Measurements from ENCODE around the gene PER1. TPM values are rescaled to one million over a fixed set of nuclear protein-coding genes. Genes with fewer than 3 reads are reported as not detected.

PER1 gene, protein sequence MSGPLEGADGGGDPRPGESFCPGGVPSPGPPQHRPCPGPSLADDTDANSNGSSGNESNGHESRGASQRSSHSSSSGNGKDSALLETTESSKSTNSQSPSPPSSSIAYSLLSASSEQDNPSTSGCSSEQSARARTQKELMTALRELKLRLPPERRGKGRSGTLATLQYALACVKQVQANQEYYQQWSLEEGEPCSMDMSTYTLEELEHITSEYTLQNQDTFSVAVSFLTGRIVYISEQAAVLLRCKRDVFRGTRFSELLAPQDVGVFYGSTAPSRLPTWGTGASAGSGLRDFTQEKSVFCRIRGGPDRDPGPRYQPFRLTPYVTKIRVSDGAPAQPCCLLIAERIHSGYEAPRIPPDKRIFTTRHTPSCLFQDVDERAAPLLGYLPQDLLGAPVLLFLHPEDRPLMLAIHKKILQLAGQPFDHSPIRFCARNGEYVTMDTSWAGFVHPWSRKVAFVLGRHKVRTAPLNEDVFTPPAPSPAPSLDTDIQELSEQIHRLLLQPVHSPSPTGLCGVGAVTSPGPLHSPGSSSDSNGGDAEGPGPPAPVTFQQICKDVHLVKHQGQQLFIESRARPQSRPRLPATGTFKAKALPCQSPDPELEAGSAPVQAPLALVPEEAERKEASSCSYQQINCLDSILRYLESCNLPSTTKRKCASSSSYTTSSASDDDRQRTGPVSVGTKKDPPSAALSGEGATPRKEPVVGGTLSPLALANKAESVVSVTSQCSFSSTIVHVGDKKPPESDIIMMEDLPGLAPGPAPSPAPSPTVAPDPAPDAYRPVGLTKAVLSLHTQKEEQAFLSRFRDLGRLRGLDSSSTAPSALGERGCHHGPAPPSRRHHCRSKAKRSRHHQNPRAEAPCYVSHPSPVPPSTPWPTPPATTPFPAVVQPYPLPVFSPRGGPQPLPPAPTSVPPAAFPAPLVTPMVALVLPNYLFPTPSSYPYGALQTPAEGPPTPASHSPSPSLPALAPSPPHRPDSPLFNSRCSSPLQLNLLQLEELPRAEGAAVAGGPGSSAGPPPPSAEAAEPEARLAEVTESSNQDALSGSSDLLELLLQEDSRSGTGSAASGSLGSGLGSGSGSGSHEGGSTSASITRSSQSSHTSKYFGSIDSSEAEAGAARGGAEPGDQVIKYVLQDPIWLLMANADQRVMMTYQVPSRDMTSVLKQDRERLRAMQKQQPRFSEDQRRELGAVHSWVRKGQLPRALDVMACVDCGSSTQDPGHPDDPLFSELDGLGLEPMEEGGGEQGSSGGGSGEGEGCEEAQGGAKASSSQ (N-terminal part only)
- 10 to 100 TPM; 19.7 to 43.6 TPM for total RNA-seq

GRCh38 chr17:8152112-8152775 lies at the start of gene PER1:
TSS of gene PER1 (minus strand) at chr17:8152404. CDS start at chr17:8150706, 1,698 bp downstream.
- Histone ChIP-seq H3K4me3 (peak within 1 kb of the TSS; percentile 55), H3K27ac (peak within 1 kb of the TSS; percentile 93), H3K36me3 (peaks cover 18% of the 10 kb centered on the region), H3K27me3 (no peaks in the 10 kb centered on the region), H3K4me1 (peaks cover 21% of the 10 kb centered on the region), H3K9me3 (no peaks in the 10 kb centered on the region), H3K9ac (ENCODE audit: low read depth in 2 of 2, low read length in 2 of 2) (peak within 1 kb of the TSS; percentile 93 to 100)
- intact Hi-C loops (cut with DNase I) = no loop called here
- peak; percentile 97 for DNase-seq
- TF ChIP-seq CTCF (IDR thresholded peaks at IDR 0.05) = no peak

- intact Hi-C loops (cut with DNase I) = no loop called here
- Histone ChIP-seq H3K36me3 (no peaks in the 10 kb centered on the region), H3K9ac (ENCODE audit: low read depth in 2 of 2, low read length in 2 of 2) (peak overlapping the region in 1 of 2 donors; percentile 67), H3K27ac (peak overlapping the region; percentile 84), H3K4me1 (no peaks in the 10 kb centered on the region), H3K4me3 (peak overlapping the region; percentile 12), H3K27me3 (no peaks in the 10 kb centered on the region), H3K9me3 (no peaks in the 10 kb centered on the region)
- peak; percentile 90 for DNase-seq
- TF ChIP-seq CTCF (IDR thresholded peaks at IDR 0.05) = no peak
Observed at GRCh38 chr17:8192070-8192815, 40.0 kb upstream of the PER1 start.

DNA sequence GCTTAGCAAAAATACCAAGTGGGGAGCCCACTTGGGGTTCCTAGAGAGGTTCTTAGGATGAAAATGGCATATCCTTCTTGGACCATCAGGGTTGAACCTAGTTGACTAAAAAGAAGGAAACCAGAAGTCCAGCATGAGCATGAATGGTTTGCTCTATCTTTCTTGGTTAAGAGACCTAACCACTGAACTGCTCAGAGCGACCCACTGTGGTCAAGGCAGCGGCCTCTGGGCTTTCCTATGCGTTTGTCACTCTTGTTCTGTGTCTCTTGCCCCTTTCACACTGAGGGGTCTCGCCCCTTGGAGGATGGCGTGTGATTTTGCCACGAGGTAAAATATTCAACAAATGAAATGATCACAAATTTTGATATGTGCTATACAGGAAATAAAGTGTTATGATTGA lies 38.3 kb upstream of the PER1 start:
- H3K9me3 ChIP-seq = no peaks in the 10 kb centered on the region
- TF ChIP-seq CTCF (IDR thresholded peaks at IDR 0.05) = no peak
- H3K9ac ChIP-seq (ENCODE audit: low read depth in 2 of 2, low read length in 2 of 2) = peak overlapping the region in 1 of 2 donors; percentile 94
- no peaks in the 10 kb centered on the region for H3K4me1 ChIP-seq
- H3K27me3 ChIP-seq = no peaks in the 10 kb centered on the region
- H3K36me3 ChIP-seq = no peaks in the 10 kb centered on the region
- H3K4me3 ChIP-seq = no peak overlapping the region
- intact Hi-C loops (cut with DNase I) = no loop called here
- H3K27ac ChIP-seq = peak overlapping the region; percentile 96
- DNase-seq = no peak

DNA sequence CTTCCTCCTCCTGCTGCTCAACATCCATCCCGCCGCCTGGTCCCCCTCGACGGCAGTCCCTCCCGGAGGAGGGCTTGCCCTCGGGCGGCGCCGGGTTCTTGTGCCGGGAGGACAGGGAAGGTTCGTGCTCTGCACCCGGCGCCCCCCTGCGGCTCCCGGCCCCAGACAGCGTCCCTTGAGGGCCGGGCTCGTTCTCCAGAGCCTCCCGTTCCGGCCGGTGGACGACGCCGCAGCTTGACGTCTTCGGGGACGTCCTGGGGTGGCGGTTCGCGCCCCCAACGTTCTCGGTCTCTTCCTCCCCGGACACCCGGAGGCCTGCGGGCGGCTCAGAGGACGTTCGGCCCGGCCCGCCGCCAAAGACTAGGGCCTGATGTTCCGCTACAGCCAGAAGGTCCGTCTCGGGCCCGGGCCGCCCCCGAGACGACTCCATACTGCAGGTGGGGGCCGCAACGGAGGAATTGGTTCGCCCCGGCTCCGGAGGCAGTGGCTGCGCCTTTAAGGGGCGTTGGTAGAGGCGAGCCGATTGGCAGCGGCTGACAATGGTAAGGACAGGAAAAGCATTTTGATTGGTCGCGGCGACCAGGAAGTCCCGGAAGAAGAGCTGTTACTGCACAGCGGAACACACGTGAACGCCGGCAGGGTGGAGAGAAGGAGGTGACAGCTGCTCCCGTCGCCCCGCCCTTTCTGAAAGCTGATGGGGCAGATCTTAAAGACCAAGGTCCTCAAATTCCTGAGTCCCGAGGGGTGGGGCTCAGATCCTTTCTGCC lies 37.7 kb upstream of the PER1 start, which contains the start of gene BORCS6:
TSS of gene BORCS6 (minus strand) at position 470 of the 767 bp plus-strand sequence. CDS start at position 430, 40 bp downstream.
- DNase-seq = peak; percentile 98
- H3K4me3 ChIP-seq = peak within 1 kb of the TSS; percentile 90
- H3K9ac ChIP-seq (ENCODE audit: low read depth in 2 of 2, low read length in 2 of 2) = peak within 1 kb of the TSS; percentile 93 to 94
- H3K36me3 ChIP-seq = no peaks in the 10 kb centered on the region
- intact Hi-C loops (cut with DNase I) = no loop called here
- no peak for TF ChIP-seq CTCF (IDR thresholded peaks at IDR 0.05)
- no peaks in the 10 kb centered on the region for H3K4me1 ChIP-seq
- peak within 1 kb of the TSS; percentile 96 for H3K27ac ChIP-seq
- no peaks in the 10 kb centered on the region for H3K27me3 ChIP-seq
- no peaks in the 10 kb centered on the region for H3K9me3 ChIP-seq

All from colonic mucosa (tissue), 4 donors.